Activated naive CD4-positive, alpha-beta T cell treated with Interleukin-2 at 50 U/mL for 16 hours (primary cell): ENCODE measurements around the gene GPM6B.

Experiments
- DNase-seq: peaks from one replicate; pipeline ENCODE4 v3.0.0-alpha.2; 2020

GPM6B gene

GRCh38 chrX:13721819-13722519 lies 94.9 kb downstream of the GPM6B start:
- DNase-seq, result no peak

GRCh38 chrX:13721371-13721770 lies 95.5 kb downstream of the GPM6B start:
- DNase-seq, result no peak
